B cell (primary cell): ENCODE measurements around the gene PSAPL1. TPM values are rescaled to one million over a fixed set of nuclear protein-coding genes. Genes with fewer than 3 reads are reported as not detected.

Source experiments
- ATAC-seq: fragments of 200-7000 bp; cut with Tn5 transposase; one replicate; pipeline ENCODE4 v1.10.0; 2021; ENCODE audit warnings: low read depth, mild to moderate bottlenecking, moderate number of reproducible peaks, moderate library complexity
- CTCF ChIA-PET: fragments of 350-600 bp; sonication (Branson Sonifier 250); formaldehyde crosslinking; loops from one replicate; lab custom pipeline; 2021; ENCODE audit warnings: antibody characterized with exemption, inconsistent platforms; lab: Charles Lee
- POLR2A ChIA-PET: fragments of 350-600 bp; sonication (Branson Sonifier 250); formaldehyde crosslinking; loops from one replicate; lab custom pipeline; 2021; ENCODE audit warnings: antibody characterized with exemption; lab: Charles Lee
- DNase-seq: peaks from one replicate; pipeline ENCODE4 v3.0.0; 2013
- H2AFZ ChIP-seq: 2 replicates; pipeline ENCODE4 v1.6.1; 2012; ENCODE audit warnings: mild to moderate bottlenecking, low read depth, low read length; ENCODE audit not compliant: insufficient read depth, poor library complexity, severe bottlenecking
- H3K27ac ChIP-seq, 2 donors: 1 replicate in 1 of 2; 2 replicates in 1 of 2; pipeline ENCODE4 v1.5.1; 2012 to 2013; ENCODE audit warnings: low read length in 2 of 2, mild to moderate bottlenecking in 2 of 2, moderate library complexity in 1 of 2
- H3K27me3 ChIP-seq, 4 experiments: fragments of 200-600 bp in 1 of 4; sonication (generic) in 1 of 4; replicated peaks in 1 of 4; 1 replicate in 2 of 4; 2 replicates in 2 of 4; pipeline versions ENCODE4 v1.6.1 to v1.7.0; 2013 to 2016; ENCODE audit warnings: low read length in 3 of 4, mild to moderate bottlenecking in 2 of 4, mixed read lengths in 1 of 4, moderate library complexity in 1 of 4; ENCODE audit not compliant: insufficient read depth in 4 of 4, control insufficient read depth in 3 of 4; ENCODE audit errors: control extremely low read depth in 1 of 4
- H3K36me3 ChIP-seq, 2 experiments: replicated peaks in 1 of 2; 1 replicate in 1 of 2; 2 replicates in 1 of 2; pipeline versions ENCODE4 v1.6.1 to v1.7.1; 2013; ENCODE audit warnings: low read length in 1 of 2; ENCODE audit not compliant: insufficient read depth in 2 of 2, control insufficient read depth in 1 of 2; ENCODE audit errors: control extremely low read depth in 1 of 2, extremely low read depth in 1 of 2
- H3K4me1 ChIP-seq, 2 donors: fragments of 200-600 bp in 1 of 2; sonication (generic) in 1 of 2; 1 replicate in 1 of 2; 2 replicates in 1 of 2; pipeline versions ENCODE4 v1.5.1 to v1.6.1; 2013 to 2017; ENCODE audit warnings: low read length in 2 of 2; ENCODE audit not compliant: control insufficient read depth in 2 of 2, insufficient read depth in 2 of 2
- H3K4me2 ChIP-seq: replicated peaks from 2 replicates; pipeline ENCODE3; 2012; ENCODE audit warnings: mild to moderate bottlenecking, low read depth, low read length; ENCODE audit not compliant: poor library complexity, severe bottlenecking
- H3K4me3 ChIP-seq, 5 experiments: fragments of 200-600 bp in 1 of 5; sonication (generic) in 1 of 5; 1 replicate in 3 of 5; 2 replicates in 2 of 5; pipeline versions ENCODE4 v1.5.1 to v1.7.0; 2011 to 2016; ENCODE audit warnings: low read length in 4 of 5, mild to moderate bottlenecking in 4 of 5, low read depth in 2 of 5, control low read depth in 1 of 5, moderate library complexity in 1 of 5; ENCODE audit not compliant: insufficient read depth in 1 of 5; ENCODE audit errors: control extremely low read depth in 1 of 5, extremely low read depth in 1 of 5
- H3K79me2 ChIP-seq: fragments of 200-600 bp; sonication (generic); one replicate; pipeline ENCODE4 v1.6.0; 2016; ENCODE audit warnings: low read length; ENCODE audit not compliant: control insufficient read depth, insufficient read depth
- H3K9ac ChIP-seq: fragments of 200-600 bp; sonication (generic); 2 replicates; pipeline ENCODE4 v1.6.1; 2017; ENCODE audit warnings: mild to moderate bottlenecking, low read length, moderate library complexity
- H3K9me3 ChIP-seq, 3 donors: one replicate each; pipeline versions ENCODE4 v1.6.1 to v1.7.1; 2013; ENCODE audit warnings: low read length in 2 of 3; ENCODE audit not compliant: control insufficient read depth in 2 of 3, insufficient read depth in 1 of 3; ENCODE audit errors: control extremely low read depth in 1 of 3
- H4K20me1 ChIP-seq: 2 replicates; pipeline ENCODE4 v1.6.0; 2012; ENCODE audit warnings: mild to moderate bottlenecking, low read length; ENCODE audit not compliant: insufficient read depth, control insufficient read depth, poor library complexity, severe bottlenecking
- H3K27ac Mint-ChIP-seq: one replicate; pipeline ENCODE4 v1.8.0; 2021; ENCODE audit warnings: mixed read lengths
- H3K27me3 Mint-ChIP-seq: one replicate; pipeline ENCODE4 v1.8.0; 2021; ENCODE audit warnings: mixed read lengths
- H3K4me1 Mint-ChIP-seq: one replicate; pipeline ENCODE4 v1.8.0; 2021; ENCODE audit warnings: mixed read lengths
- H3K4me3 Mint-ChIP-seq: one replicate; pipeline ENCODE4 v1.8.0; 2021; ENCODE audit warnings: mixed read lengths
- H3K9me3 Mint-ChIP-seq: one replicate; pipeline ENCODE4 v1.8.0; 2022; ENCODE audit warnings: mixed read lengths; ENCODE audit not compliant: insufficient read depth
- CTCF ChIP-seq: fragments of 200-600 bp; IDR thresholded peaks from one replicate; pipeline ENCODE4 v1.8.0; 2022; ENCODE audit warnings: antibody characterized with exemption, mild to moderate bottlenecking
- EZH2 ChIP-seq: IDR thresholded peaks from 2 replicates; pipeline ENCODE4 v1.6.1; 2012; ENCODE audit warnings: borderline replicate concordance, low read depth, mild to moderate bottlenecking, moderate library complexity, low read length; ENCODE audit not compliant: insufficient read depth, poor library complexity, severe bottlenecking
- WGBS: methylation state at CpG from one replicate; pipeline ENCODE4 v1.1.5; 2013; ENCODE audit warnings: missing lambda C conversion rate; ENCODE audit not compliant: insufficient coverage; 5-methylcytosine and 5-hydroxymethylcytosine counted together
- intact Hi-C: fragments of 100-400 bp; cut with micrococcal nuclease; formaldehyde crosslinking; loops from one replicate; pipeline ENCODE4 v1.10.0; 2022
- polyA plus RNA-seq: library from polyadenylated mRNA; depleted of rRNA; stranded (reverse); fragments of >200 nt; gene quantifications from 2 replicates; pipeline ENCODE4 v1.2.3, GENCODE V29; 2012
- total RNA-seq, 2 donors: library from RNA; stranded (reverse); fragments of 120-200 nt in 1 of 2; gene quantifications; 1 replicate in 1 of 2; 2 replicates in 1 of 2; pipeline versions ENCODE4 v1.2.3 to v1.2.4, GENCODE V29; 2013 to 2022

PSAPL1 gene
- total and polyA plus RNA-seq, 2 donors (not counting 1 experiment from before 2014, with no cell fraction given): not detected

GRCh38 chr4:7429069-7429416, 5.7 kb downstream of the PSAPL1 start:
- Histone ChIP-seq H3K4me1 (no peaks in the 10 kb centered on the region), H2AFZ (no peak overlapping the region), H3K27ac (no peak overlapping the region), H3K9me3 (peaks cover 0 to 6% (median 0%) of the 10 kb centered on the region in 3 donors), H3K36me3 (no peaks in the 10 kb centered on the region), H3K4me2 (no peak overlapping the region), H3K4me3 (no peak overlapping the region), H3K9ac (no peak overlapping the region), H3K27me3 (no peaks in the 10 kb centered on the region), H3K79me2 (no peaks in the 10 kb centered on the region), H4K20me1 (no peaks in the 10 kb centered on the region)
- TF ChIP-seq CTCF: no peak
- no peak for TF ChIP-seq EZH2
- H3K27ac Mint-ChIP-seq: no peak overlapping the region
- H3K9me3 Mint-ChIP-seq: no peaks in the 10 kb centered on the region
- no peak overlapping the region for H3K4me3 Mint-ChIP-seq
- 88% methylated on average over 8 of the region's 9 CpGs for WGBS
- no peaks in the 10 kb centered on the region for H3K27me3 Mint-ChIP-seq
- DNase-seq (no peak), ATAC-seq (no peak)
- intact Hi-C loops: no loop called here
- ChIA-PET POLR2A (no interaction called here), CTCF (no interaction called here)
- H3K4me1 Mint-ChIP-seq: no peaks in the 10 kb centered on the region

- POLR2A ChIA-PET: no interaction called here
- CTCF ChIA-PET: no interaction called here
- Mint-ChIP-seq H3K4me1 (no peaks in the 10 kb centered on the region), H3K9me3 (no peaks in the 10 kb centered on the region), H3K27ac (no peak overlapping the region), H3K4me3 (no peak overlapping the region), H3K27me3 (no peaks in the 10 kb centered on the region)
- intact Hi-C loops: no loop called here
- Histone ChIP-seq H3K79me2 (no peaks in the 10 kb centered on the region), H3K4me1 (no peaks in the 10 kb centered on the region), H3K4me3 (no peak overlapping the region), H2AFZ (no peak overlapping the region), H4K20me1 (no peaks in the 10 kb centered on the region), H3K4me2 (no peak overlapping the region), H3K36me3 (no peaks in the 10 kb centered on the region), H3K9ac (no peak overlapping the region), H3K9me3 (peaks cover 0 to 4% (median 0%) of the 10 kb centered on the region in 3 donors), H3K27ac (no peak overlapping the region), H3K27me3 (no peaks in the 10 kb centered on the region)
- TF ChIP-seq CTCF: no peak
- no peak for TF ChIP-seq EZH2
- no peak for DNase-seq
- 82% methylated on average over 16 of the region's 16 CpGs for WGBS
- no peak for ATAC-seq
These were observed 6.3 kb downstream of the PSAPL1 start for GRCh38 chr4:7428261-7429068.
